Smooth muscle cell (in vitro differentiated cells): ENCODE data around the gene SCNN1A. TPM values are rescaled to one million over a fixed set of nuclear protein-coding genes. Genes with fewer than 3 reads are reported as not detected.

Experiments
- DNase-seq: peaks from one replicate; lab custom pipeline; 2025; ENCODE audit not compliant: unreplicated experiment; lab: John Stamatoyannopoulos, UW
- H2AFZ ChIP-seq: fragments of 200-600 bp; sonication (generic); 2 replicates; pipeline ENCODE4 v1.6.0; 2016; ENCODE audit warnings: antibody characterized with exemption, low read depth, mild to moderate bottlenecking
- H3F3A ChIP-seq: fragments of 200-600 bp; sonication (generic); 2 replicates; pipeline ENCODE4 v1.6.0; 2017; ENCODE audit warnings: antibody characterized with exemption, low read depth
- H3K27ac ChIP-seq: fragments of 200-600 bp; sonication (generic); 2 replicates; pipeline ENCODE4 v1.5.1; 2016; ENCODE audit warnings: low read depth, mild to moderate bottlenecking
- H3K27me3 ChIP-seq: fragments of 200-600 bp; sonication (generic); 2 replicates; pipeline ENCODE4 v1.6.1; 2016; ENCODE audit warnings: low read depth, mild to moderate bottlenecking
- H3K36me3 ChIP-seq: fragments of 200-600 bp; sonication (generic); 2 replicates; pipeline ENCODE4 v1.5.1; 2016; ENCODE audit warnings: low read depth
- H3K4me1 ChIP-seq: fragments of 200-600 bp; sonication (generic); 2 replicates; pipeline ENCODE4 v1.5.1; 2016; ENCODE audit warnings: low read depth
- H3K4me2 ChIP-seq: fragments of 200-600 bp; sonication (generic); 2 replicates; pipeline ENCODE4 v1.6.0; 2016; ENCODE audit warnings: mild to moderate bottlenecking
- H3K4me3 ChIP-seq: fragments of 200-600 bp; sonication (generic); 2 replicates; pipeline ENCODE4 v1.5.1; 2016; ENCODE audit warnings: mild to moderate bottlenecking
- H3K79me2 ChIP-seq: fragments of 200-600 bp; sonication (generic); 2 replicates; pipeline ENCODE4 v1.6.0; 2016; ENCODE audit warnings: low read depth, mild to moderate bottlenecking
- H3K9ac ChIP-seq: fragments of 200-600 bp; sonication (generic); 2 replicates; pipeline ENCODE4 v1.6.0; 2016; ENCODE audit warnings: low read depth
- H3K9me3 ChIP-seq: fragments of 200-600 bp; sonication (generic); replicated peaks from 2 replicates; pipeline ENCODE4 v1.5.1; 2016; ENCODE audit warnings: low read depth
- H4K20me1 ChIP-seq: fragments of 200-600 bp; sonication (generic); 2 replicates; pipeline ENCODE4 v1.6.0; 2016; ENCODE audit warnings: low read depth
- CTCF ChIP-seq: fragments of 200-600 bp; sonication (generic); IDR thresholded peaks from 2 replicates; pipeline ENCODE4 v1.5.1; 2017; ENCODE audit warnings: borderline replicate concordance, mild to moderate bottlenecking, antibody characterized with exemption; ENCODE audit not compliant: insufficient read depth, poor library complexity, severe bottlenecking
- WGBS: methylation state at CpG from one replicate; pipeline ENCODE4 v1.1.7; 2016; ENCODE audit warnings: low lambda C conversion rate; 5-methylcytosine and 5-hydroxymethylcytosine counted together
- polyA plus RNA-seq: library from polyadenylated mRNA; unstranded; fragments of >200 nt; fragmentation: Nextera tagmentation; extraction: Ambion mirVana; gene quantifications from 2 replicates; pipeline ENCODE4 v1.2.1, GENCODE V29; 2016
- total RNA-seq: library from RNA; depleted of rRNA; stranded (reverse); fragments of >200 nt; gene quantifications from 2 replicates; pipeline ENCODE4 v1.2.3, GENCODE V29; 2014

SCNN1A gene
- total and polyA plus RNA-seq, 2 experiments from 2014 or later: 0.57 to 1.3 TPM

GRCh38 chr12:6314776-6315175 is 60.6 kb downstream of the SCNN1A start:
- Histone ChIP-seq H3K4me2 (no peak overlapping the region), H3K9me3 (no peaks in the 10 kb centered on the region), H3F3A (no peaks in the 10 kb centered on the region), H3K4me1 (peaks cover 4% of the 10 kb centered on the region), H2AFZ (no peak overlapping the region), H3K36me3 (no peaks in the 10 kb centered on the region), H4K20me1 (no peaks in the 10 kb centered on the region), H3K79me2 (no peaks in the 10 kb centered on the region), H3K27ac (no peak overlapping the region), H3K4me3 (no peak overlapping the region), H3K9ac (no peak overlapping the region), H3K27me3 (peaks cover 12% of the 10 kb centered on the region)
- no peak for TF ChIP-seq CTCF
- WGBS: 95% methylated on average over 9 of the region's 9 CpGs
- no peak for DNase-seq

GRCh38 chr12:6313326-6313940 is 61.9 kb downstream of the SCNN1A start:
- Histone ChIP-seq H3K79me2 (no peaks in the 10 kb centered on the region), H3K4me1 (peaks cover 4% of the 10 kb centered on the region), H3K4me3 (no peak overlapping the region), H3K27ac (peak overlapping the region; percentile 80), H3K4me2 (no peak overlapping the region), H3F3A (no peaks in the 10 kb centered on the region), H2AFZ (no peak overlapping the region), H3K36me3 (no peaks in the 10 kb centered on the region), H3K9ac (no peak overlapping the region), H3K27me3 (peaks cover 12% of the 10 kb centered on the region), H3K9me3 (no peaks in the 10 kb centered on the region), H4K20me1 (no peaks in the 10 kb centered on the region)
- DNase-seq: no peak
- TF ChIP-seq CTCF: no peak
- WGBS: 85% methylated on average over 14 of the region's 14 CpGs

GRCh38 chr12:6312529-6313325 is 62.6 kb downstream of the SCNN1A start:
- Histone ChIP-seq H3K9me3 (no peaks in the 10 kb centered on the region), H3K36me3 (no peaks in the 10 kb centered on the region), H3F3A (no peaks in the 10 kb centered on the region), H3K4me2 (no peak overlapping the region), H3K79me2 (no peaks in the 10 kb centered on the region), H3K9ac (peak overlapping the region; percentile 22), H3K27ac (peak overlapping the region; percentile 80), H2AFZ (no peak overlapping the region), H3K4me1 (peaks cover 4% of the 10 kb centered on the region), H3K27me3 (peaks cover 12% of the 10 kb centered on the region), H4K20me1 (no peaks in the 10 kb centered on the region), H3K4me3 (no peak overlapping the region)
- WGBS: 58% methylated on average over 11 of the region's 11 CpGs
- no peak for TF ChIP-seq CTCF
- DNase-seq: no peak
